Central memory CD8-positive, alpha-beta T cell (primary cell): ENCODE measurements around the gene SPAG4.
A peak's percentile ranks its signal among the peaks of the same experiment; 100 is the strongest.

Source experiments
- ATAC-seq: fragments of 150-1000 bp; cut with Tn5 transposase; replicated peaks from 2 replicates; pipeline ENCODE4 v1.10.0; 2022; ENCODE audit warnings: mild to moderate bottlenecking, moderate FRiP score, moderate number of reproducible peaks; ENCODE audit not compliant: poor library complexity, severe bottlenecking; ENCODE audit errors: extremely low read depth
- DNase-seq, 2 donors: peaks; one replicate each; pipeline ENCODE4 v3.0.0; 2021; ENCODE audit warnings: low spot score in 2 of 2
- H3K27ac Mint-ChIP-seq: one replicate; pipeline ENCODE4 v1.8.0; 2022; ENCODE audit warnings: low read depth, mild to moderate bottlenecking, moderate library complexity, mixed read lengths
- H3K27me3 Mint-ChIP-seq: one replicate; pipeline ENCODE4 v1.8.0; 2022; ENCODE audit warnings: mixed read lengths
- H3K36me3 Mint-ChIP-seq: one replicate; pipeline ENCODE4 v1.8.0; 2022; ENCODE audit warnings: mild to moderate bottlenecking, moderate library complexity, mixed read lengths; ENCODE audit not compliant: insufficient read depth
- H3K4me1 Mint-ChIP-seq: one replicate; pipeline ENCODE4 v1.8.0; 2022; ENCODE audit warnings: mixed read lengths
- H3K4me3 Mint-ChIP-seq: one replicate; pipeline ENCODE4 v1.8.0; 2022; ENCODE audit warnings: mild to moderate bottlenecking, moderate library complexity, mixed read lengths
- H3K9me3 Mint-ChIP-seq: one replicate; pipeline ENCODE4 v1.8.0; 2022; ENCODE audit warnings: mixed read lengths

Gene SPAG4

GRCh38 chr20:35632539-35633115 lies 17.0 kb downstream of the SPAG4 start:
- Mint-ChIP-seq H3K4me1 (peaks cover 37% of the 10 kb centered on the region), H3K4me3 (no peak overlapping the region), H3K9me3 (no peaks in the 10 kb centered on the region), H3K27me3 (no peaks in the 10 kb centered on the region), H3K36me3 (peaks cover 35% of the 10 kb centered on the region), H3K27ac (no peak overlapping the region)
- DNase-seq (no peak), ATAC-seq (no peak)

GRCh38 chr20:35635652-35636051 lies 20.0 kb downstream of the SPAG4 start:
- H3K27me3 Mint-ChIP-seq, result no peaks in the 10 kb centered on the region
- no peaks in the 10 kb centered on the region for H3K9me3 Mint-ChIP-seq
- H3K4me3 Mint-ChIP-seq, result no peak overlapping the region
- peak overlapping the region; percentile 82 for H3K27ac Mint-ChIP-seq
- peaks cover 64% of the 10 kb centered on the region for H3K4me1 Mint-ChIP-seq
- H3K36me3 Mint-ChIP-seq, result peaks cover 18% of the 10 kb centered on the region
- ATAC-seq, result no peak
- no peak for DNase-seq

GRCh38 chr20:35636095-35636494 lies 20.5 kb downstream of the SPAG4 start:
- no peaks in the 10 kb centered on the region for H3K27me3 Mint-ChIP-seq
- no peak overlapping the region for H3K4me3 Mint-ChIP-seq
- H3K27ac Mint-ChIP-seq, result peak overlapping the region; percentile 82
- H3K4me1 Mint-ChIP-seq, result peaks cover 69% of the 10 kb centered on the region
- H3K9me3 Mint-ChIP-seq, result no peaks in the 10 kb centered on the region
- DNase-seq (no peak), ATAC-seq (no peak)
- H3K36me3 Mint-ChIP-seq, result peaks cover 18% of the 10 kb centered on the region

GRCh38 chr20:35637276-35637675 lies 21.6 kb downstream of the SPAG4 start:
- Mint-ChIP-seq H3K36me3 (peaks cover 10% of the 10 kb centered on the region), H3K4me3 (no peak overlapping the region), H3K27ac (peak overlapping the region; percentile 5), H3K9me3 (no peaks in the 10 kb centered on the region), H3K27me3 (no peaks in the 10 kb centered on the region), H3K4me1 (peaks cover 80% of the 10 kb centered on the region)
- no peak for ATAC-seq
- no peak for DNase-seq

GRCh38 chr20:35638751-35639150 lies 23.1 kb downstream of the SPAG4 start:
- H3K36me3 Mint-ChIP-seq, result peaks cover 8% of the 10 kb centered on the region

GRCh38 chr20:35640724-35641123 lies 25.1 kb downstream of the SPAG4 start:
- DNase-seq (no peak), ATAC-seq (no peak)
- H3K4me1 Mint-ChIP-seq, result peaks cover 93% of the 10 kb centered on the region
- no peak overlapping the region for H3K4me3 Mint-ChIP-seq
- H3K27ac Mint-ChIP-seq, result peak overlapping the region; percentile 78
- peaks cover 10% of the 10 kb centered on the region for H3K36me3 Mint-ChIP-seq
- H3K27me3 Mint-ChIP-seq, result no peaks in the 10 kb centered on the region
- no peaks in the 10 kb centered on the region for H3K9me3 Mint-ChIP-seq

More at GRCh38 chr20:35638751-35639150, 23.1 kb downstream of the SPAG4 start:
- H3K4me1 Mint-ChIP-seq, result peaks cover 84% of the 10 kb centered on the region
- ATAC-seq (no peak), DNase-seq (no peak)
- H3K9me3 Mint-ChIP-seq, result no peaks in the 10 kb centered on the region
- H3K27ac Mint-ChIP-seq, result peak overlapping the region; percentile 38
- H3K27me3 Mint-ChIP-seq, result no peaks in the 10 kb centered on the region
- no peak overlapping the region for H3K4me3 Mint-ChIP-seq

GRCh38 chr20:35641743-35642142 lies 26.1 kb downstream of the SPAG4 start:
- H3K36me3 Mint-ChIP-seq, result peaks cover 8% of the 10 kb centered on the region
- peak overlapping the region; percentile 43 for H3K27ac Mint-ChIP-seq
- ATAC-seq, result no peak
- H3K27me3 Mint-ChIP-seq, result no peaks in the 10 kb centered on the region
- no peak overlapping the region for H3K4me3 Mint-ChIP-seq
- H3K9me3 Mint-ChIP-seq, result no peaks in the 10 kb centered on the region
- no peak for DNase-seq
- H3K4me1 Mint-ChIP-seq, result peaks cover 94% of the 10 kb centered on the region

GRCh38 chr20:35643045-35643444 lies 27.4 kb downstream of the SPAG4 start:
- ATAC-seq (no peak), DNase-seq (no peak)
- Mint-ChIP-seq H3K27me3 (no peaks in the 10 kb centered on the region), H3K36me3 (peaks cover 12% of the 10 kb centered on the region), H3K4me1 (peaks cover 81% of the 10 kb centered on the region), H3K27ac (no peak overlapping the region), H3K9me3 (no peaks in the 10 kb centered on the region), H3K4me3 (no peak overlapping the region)

GRCh38 chr20:35644806-35645205 lies 29.2 kb downstream of the SPAG4 start:
- no peaks in the 10 kb centered on the region for H3K9me3 Mint-ChIP-seq
- peak overlapping the region; percentile 55 for H3K27ac Mint-ChIP-seq
- H3K36me3 Mint-ChIP-seq, result peaks cover 19% of the 10 kb centered on the region
- no peaks in the 10 kb centered on the region for H3K27me3 Mint-ChIP-seq
- H3K4me1 Mint-ChIP-seq, result peaks cover 79% of the 10 kb centered on the region
- no peak for DNase-seq
- no peak for ATAC-seq
- no peak overlapping the region for H3K4me3 Mint-ChIP-seq

GRCh38 chr20:35648836-35649235 lies 33.2 kb downstream of the SPAG4 start:
- Mint-ChIP-seq H3K27ac (peak overlapping the region; percentile 64), H3K27me3 (no peaks in the 10 kb centered on the region), H3K4me3 (no peak overlapping the region), H3K9me3 (no peaks in the 10 kb centered on the region), H3K4me1 (peaks cover 59% of the 10 kb centered on the region), H3K36me3 (peaks cover 32% of the 10 kb centered on the region)
- ATAC-seq (no peak), DNase-seq (no peak)

GRCh38 chr20:35650632-35651031 lies 35.0 kb downstream of the SPAG4 start:
- Mint-ChIP-seq H3K27ac (peak overlapping the region; percentile 14), H3K4me1 (peaks cover 41% of the 10 kb centered on the region), H3K27me3 (no peaks in the 10 kb centered on the region), H3K4me3 (no peak overlapping the region), H3K36me3 (peaks cover 25% of the 10 kb centered on the region), H3K9me3 (no peaks in the 10 kb centered on the region)
- ATAC-seq, result no peak
- no peak for DNase-seq

GRCh38 chr20:35651958-35652357 lies 36.3 kb downstream of the SPAG4 start:
- no peak for DNase-seq
- no peak overlapping the region for H3K4me3 Mint-ChIP-seq
- ATAC-seq, result no peak
- no peaks in the 10 kb centered on the region for H3K27me3 Mint-ChIP-seq
- no peak overlapping the region for H3K27ac Mint-ChIP-seq
- peaks cover 26% of the 10 kb centered on the region for H3K36me3 Mint-ChIP-seq
- no peaks in the 10 kb centered on the region for H3K9me3 Mint-ChIP-seq
- peaks cover 34% of the 10 kb centered on the region for H3K4me1 Mint-ChIP-seq

GRCh38 chr20:35652641-35653429 lies 37.2 kb downstream of the SPAG4 start:
- ATAC-seq (no peak), DNase-seq (no peak)
- Mint-ChIP-seq H3K27ac (no peak overlapping the region), H3K36me3 (peaks cover 27% of the 10 kb centered on the region), H3K4me3 (no peak overlapping the region), H3K27me3 (no peaks in the 10 kb centered on the region), H3K4me1 (peaks cover 40% of the 10 kb centered on the region), H3K9me3 (no peaks in the 10 kb centered on the region)
